GM12878 (cell line): Measurements from ENCODE around the gene SERPINE1. TPM values are rescaled to one million over a fixed set of nuclear protein-coding genes. Genes with fewer than 3 reads are reported as not detected.
"Not testable (repeated sequence)": the region's sequence is repeated elsewhere in the genome, so short reads cannot be mapped to it uniquely, and the experiment has no call there.

Source experiments
- ATAC-seq: fragments of 200-7000 bp; cut with Tn5 transposase; 3 replicates; pipeline ENCODE4 v1.9.1; 2020; ENCODE audit warnings: mild to moderate bottlenecking, moderate library complexity
- BruUV-seq: library from RNA; stranded (reverse); fragments of 400-500 nt; replicated peaks from 2 replicates; lab custom pipeline; 2021; lab: Mats Ljungman, UMichigan
- CTCF ChIA-PET: fragments of 300-600 bp; sonication (Branson Sonifier 250); formaldehyde crosslinking; extraction: SDS; loops from one replicate; lab custom pipeline; 2021; ENCODE audit warnings: inconsistent platforms; lab: Yijun Ruan, JAX
- POLR2A ChIA-PET: fragments of 350-600 bp; formaldehyde crosslinking; extraction: SDS; loops from one replicate; lab custom pipeline; 2021; ENCODE audit warnings: inconsistent platforms; lab: Charles Lee
- RAD21 ChIA-PET: fragments of 300-600 bp; sonication (Branson Sonifier 250); formaldehyde crosslinking; loops from one replicate; lab custom pipeline; 2023; ENCODE audit warnings: antibody characterized with exemption; ENCODE audit not compliant: unreplicated experiment; lab: Charles Lee
- SMC1A ChIA-PET: fragments of 300-600 bp; sonication (Branson Sonifier 250); formaldehyde crosslinking; loops from one replicate; lab custom pipeline; 2023; ENCODE audit not compliant: unreplicated experiment, uncharacterized antibody; lab: Charles Lee
- DNase-seq: peaks from one replicate; pipeline ENCODE4 v3.0.0-alpha.2; 2011; ENCODE audit warnings: low read depth, low spot score
- FAIRE-seq: peaks from 3 replicates; lab custom pipeline; 2011; peaks lifted over from hg19 to GRCh38; lab: Jason Lieb, UNC
- H2AFZ ChIP-seq: 2 replicates; pipeline ENCODE4 v1.6.0; 2011; ENCODE audit warnings: low read depth, low read length, control low read depth; ENCODE audit not compliant: control insufficient read depth
- H3K27ac ChIP-seq: 2 replicates; pipeline ENCODE4 v1.5.1; 2011; ENCODE audit warnings: control low read depth; ENCODE audit not compliant: control insufficient read depth, insufficient read depth
- H3K27me3 ChIP-seq, 2 experiments: replicated peaks in 1 of 2; 2 replicates each; pipeline versions ENCODE4 v1.6.0 to v1.6.1; 2011; ENCODE audit warnings: low read length in 1 of 2; ENCODE audit not compliant: control insufficient read depth in 2 of 2, insufficient read depth in 2 of 2
- H3K36me3 ChIP-seq, 2 experiments: 2 replicates each; pipeline ENCODE4 v1.5.1; 2011; ENCODE audit warnings: low read length in 1 of 2; ENCODE audit not compliant: control insufficient read depth in 2 of 2, insufficient read depth in 2 of 2
- H3K4me1 ChIP-seq: 2 replicates; pipeline ENCODE4 v1.6.1; 2011; ENCODE audit warnings: mild to moderate bottlenecking, low read length, moderate library complexity, mixed read lengths; ENCODE audit not compliant: control insufficient read depth, insufficient read depth
- H3K4me2 ChIP-seq: 2 replicates; pipeline ENCODE4 v1.6.0; 2011; ENCODE audit warnings: control low read depth; ENCODE audit not compliant: control insufficient read depth, insufficient read depth
- H3K4me3 ChIP-seq: fragments of 200-600 bp; sonication (generic); 2 replicates; pipeline ENCODE4 v1.5.1; 2016
- H3K79me2 ChIP-seq: 2 replicates; pipeline ENCODE4 v1.6.0; 2011; ENCODE audit warnings: low read length; ENCODE audit not compliant: control insufficient read depth, insufficient read depth
- H3K9ac ChIP-seq: 2 replicates; pipeline ENCODE4 v1.8.0; 2011; ENCODE audit warnings: low read length, control low read depth, mixed read lengths; ENCODE audit not compliant: control insufficient read depth, insufficient read depth
- H3K9me3 ChIP-seq: replicated peaks from 3 replicates; pipeline ENCODE4 v1.5.1; 2011; ENCODE audit warnings: mild to moderate bottlenecking, low read length; ENCODE audit not compliant: control insufficient read depth, insufficient read depth
- H4K20me1 ChIP-seq: 2 replicates; pipeline ENCODE4 v1.6.0; 2011; ENCODE audit not compliant: control insufficient read depth, insufficient read depth
- SIN3A ChIP-seq: IDR thresholded peaks from 2 replicates; pipeline ENCODE4 v1.6.1; 2012; ENCODE audit warnings: low read depth, low read length, improper control_type of control experiment
- YY1 ChIP-seq: IDR thresholded peaks from 2 replicates; pipeline ENCODE4 v1.6.1; 2011; ENCODE audit warnings: low read depth, mild to moderate bottlenecking, low read length
- WGBS: methylation state at CpG from one replicate; pipeline ENCODE4 v1.1.6; 2016; ENCODE audit warnings: low lambda C conversion rate; ENCODE audit not compliant: insufficient replicate concordance, insufficient coverage; ENCODE audit errors: missing lambda C conversion rate; 5-methylcytosine and 5-hydroxymethylcytosine counted together
- in situ Hi-C: fragments of 300-500 bp; cut with MboI; formaldehyde crosslinking; loops from 9 replicates; pipeline ENCODE4 v1.14.3; 2018; ENCODE audit warnings: mixed read lengths
- intact Hi-C: fragments of 100-400 bp; cut with micrococcal nuclease; formaldehyde crosslinking; loops from one replicate; pipeline ENCODE4 v1.14.2; 2022; ENCODE audit not compliant: unreplicated experiment
- polyA plus RNA-seq, 11 experiments: library from polyadenylated mRNA; depleted of rRNA in 4 of 11; unstranded in 6 of 11; stranded (reverse) in 5 of 11; fragments of >200 nt; fragmentation: Nextera tagmentation in 4 of 11; fragmentation: Illumina TruSeq in 1 of 11; extraction: Ambion mirVana in 4 of 11; extraction: Trizol in 1 of 11; gene quantifications; 1 replicate in 1 of 11; 2 replicates in 10 of 11; pipeline versions ENCODE4 v1.2.1 to v1.2.3, GENCODE V29; 2011 to 2016; ENCODE audit warnings: inconsistent platforms in 2 of 11, missing spikeins in 2 of 11, low read depth in 1 of 11
- total RNA-seq, 4 experiments: library from RNA; depleted of rRNA in 3 of 4; stranded (reverse); fragments of >200 nt in 3 of 4; fragmentation: Illumina TruSeq in 1 of 4; extraction: Trizol in 1 of 4; gene quantifications; 2 replicates each; pipeline versions ENCODE4 v1.2.1 to v1.2.3, GENCODE V29; 2013 to 2021
- TF ChIP-seq, protein P1 (sequence below): IDR thresholded peaks from 2 replicates; pipeline ENCODE4 v1.6.1; 2011; ENCODE audit warnings: low read depth, low read length, improper control_type of control experiment, borderline replicate concordance

The SERPINE1 gene
- total and polyA plus RNA-seq, 10 of the 15 experiments (the other 5 are each of a cell fraction or from before 2014, with no cell fraction given) = 0.20 to 2.4 (median 0.44) TPM

GRCh38 chr7:101128040-101128834, 1.3 kb downstream of the SERPINE1 start (continued):
- TF ChIP-seq SIN3A (no peak), YY1 (no peak)

GRCh38 chr7:101129603-101130117, 2.8 kb downstream of the SERPINE1 start:
- no peak overlapping the region for H3K27ac ChIP-seq
- ChIA-PET CTCF (no interaction called here), SMC1A (interaction anchor here (0.7 kb wide), 1 partner anchor 49 kb away, joined by 3 read pairs; no protein-coding TSS in a partner anchor), RAD21 (interaction anchor here (0.7 kb wide), 1 partner anchor 20 kb away, joined by 3 read pairs; no protein-coding TSS in a partner anchor), POLR2A (interaction anchor here (0.6 kb wide), 1 partner anchor 27 kb away, joined by 3 read pairs; no protein-coding TSS in a partner anchor)
- in situ Hi-C loops (no loop called here), intact Hi-C loops (no loop called here)
- H3K9ac ChIP-seq = no peak overlapping the region
- no peak overlapping the region for H3K4me3 ChIP-seq
- peaks cover 0 to 2% of the 10 kb centered on the region in 2 experiments; a peak in 2 of 4 replicates for H3K27me3 ChIP-seq
- no peak overlapping the region for H3K4me2 ChIP-seq
- no TSS peak for BruUV-seq
- no peak for FAIRE-seq
- no peaks in the 10 kb centered on the region for H3K79me2 ChIP-seq
- TF ChIP-seq, protein P1, sequence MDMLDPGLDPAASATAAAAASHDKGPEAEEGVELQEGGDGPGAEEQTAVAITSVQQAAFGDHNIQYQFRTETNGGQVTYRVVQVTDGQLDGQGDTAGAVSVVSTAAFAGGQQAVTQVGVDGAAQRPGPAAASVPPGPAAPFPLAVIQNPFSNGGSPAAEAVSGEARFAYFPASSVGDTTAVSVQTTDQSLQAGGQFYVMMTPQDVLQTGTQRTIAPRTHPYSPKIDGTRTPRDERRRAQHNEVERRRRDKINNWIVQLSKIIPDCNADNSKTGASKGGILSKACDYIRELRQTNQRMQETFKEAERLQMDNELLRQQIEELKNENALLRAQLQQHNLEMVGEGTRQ = no peak
- no peaks in the 10 kb centered on the region for H3K36me3 ChIP-seq
- no peaks in the 10 kb centered on the region for H3K9me3 ChIP-seq
- no peak for ATAC-seq
- peaks cover 19% of the 10 kb centered on the region for H3K4me1 ChIP-seq
- no peak for DNase-seq
- H4K20me1 ChIP-seq = no peaks in the 10 kb centered on the region
- 67% methylated on average over 3 of the region's 3 CpGs for WGBS
- H2AFZ ChIP-seq = no peak overlapping the region

DNA sequence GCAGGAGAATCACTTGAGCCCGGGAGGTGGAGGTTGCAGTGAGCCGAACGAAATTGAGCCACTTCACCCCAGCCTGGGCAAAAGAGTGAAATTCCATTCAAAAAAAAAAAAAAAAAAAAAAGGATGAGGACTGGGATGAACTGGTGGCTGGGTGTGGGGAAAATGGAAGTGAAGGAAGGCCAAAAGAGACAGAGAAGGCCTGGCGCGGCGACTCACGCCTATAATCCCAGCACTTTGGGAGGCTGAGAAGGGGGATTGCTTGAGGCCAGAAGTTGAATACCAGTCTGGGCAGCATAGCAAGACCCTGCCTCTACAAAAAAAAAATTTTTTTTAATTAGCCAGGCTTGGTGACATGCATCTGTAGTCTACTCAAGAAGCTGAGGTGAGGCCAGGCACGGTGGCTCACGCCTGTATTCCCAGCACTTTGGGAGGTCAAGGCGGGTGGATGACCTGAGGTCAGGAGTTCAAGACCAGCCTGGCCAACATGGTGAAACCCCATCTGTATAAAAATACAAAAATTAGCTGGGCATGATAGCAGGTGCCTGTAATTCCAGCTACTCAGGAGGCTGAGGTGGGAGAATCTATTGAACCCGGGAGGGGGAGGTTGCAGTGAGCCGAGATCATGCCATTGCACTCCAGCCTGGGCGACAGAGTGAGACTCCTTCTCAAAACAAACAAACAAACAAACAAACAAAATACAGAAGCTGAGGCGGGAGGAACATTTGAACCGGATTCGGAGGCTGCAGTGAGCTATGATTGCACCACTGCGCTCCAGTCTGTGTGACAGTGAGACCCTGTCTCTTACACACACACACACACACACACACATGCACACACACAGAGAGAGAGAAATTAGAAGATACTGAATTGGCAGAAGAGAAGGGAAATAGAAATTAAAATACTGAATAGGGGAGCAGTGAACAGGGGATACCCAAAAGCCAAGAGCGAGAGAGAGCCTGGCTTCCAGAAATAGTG, 6.0 kb downstream of the SERPINE1 start:
- H3K27ac ChIP-seq, H3K4me3 ChIP-seq, H3K9me3 ChIP-seq, FAIRE-seq, H3K79me2 ChIP-seq, H2AFZ ChIP-seq, BruUV-seq, H3K9ac ChIP-seq, ATAC-seq, H3K36me3 ChIP-seq, intact Hi-C loops, H3K4me1 ChIP-seq, H4K20me1 ChIP-seq, in situ Hi-C loops, DNase-seq, H3K27me3 ChIP-seq, H3K4me2 ChIP-seq: not testable (repeated sequence)
- whole genome bisulfite sequencing = 55% methylated on average over 18 of the region's 18 CpGs
- ChIA-PET RAD21 (interaction anchor here (0.6 to 2.3 kb wide), 5 partner anchors 8 to 60 kb away, joined by 3 to 13 read pairs (median 3); no protein-coding TSS in a partner anchor), CTCF (interaction anchor here (1.3 to 3.4 kb wide), 4 partner anchors 10 to 238 kb away, joined by 3 to 21 read pairs (median 11); partner anchors contain the start of gene VGF), POLR2A (interaction anchor here (0.6 to 2.5 kb wide), 2 partner anchors 10 to 1201 kb away, joined by 3 to 12 read pairs; no protein-coding TSS in a partner anchor), SMC1A (interaction anchor here (0.6 to 3.1 kb wide), 3 partner anchors 10 to 413 kb away, joined by 3 to 12 read pairs (median 4); no protein-coding TSS in a partner anchor)
